NB4 (cell line): ENCODE results near the gene CRTAP.
"Not testable (repeated sequence)": the region's sequence is repeated elsewhere in the genome, so short reads cannot be mapped to it uniquely, and the experiment has no call there.

ENCODE experiments used
- CTCF ChIP-seq: IDR thresholded peaks from one replicate; pipeline ENCODE4 v1.5.1; 2012; ENCODE audit warnings: low read depth, low read length
- TF ChIP-seq, protein P1 (sequence below): IDR thresholded peaks from 2 replicates; pipeline ENCODE4 v1.6.1; 2011; ENCODE audit warnings: low read depth, low read length

DNA sequence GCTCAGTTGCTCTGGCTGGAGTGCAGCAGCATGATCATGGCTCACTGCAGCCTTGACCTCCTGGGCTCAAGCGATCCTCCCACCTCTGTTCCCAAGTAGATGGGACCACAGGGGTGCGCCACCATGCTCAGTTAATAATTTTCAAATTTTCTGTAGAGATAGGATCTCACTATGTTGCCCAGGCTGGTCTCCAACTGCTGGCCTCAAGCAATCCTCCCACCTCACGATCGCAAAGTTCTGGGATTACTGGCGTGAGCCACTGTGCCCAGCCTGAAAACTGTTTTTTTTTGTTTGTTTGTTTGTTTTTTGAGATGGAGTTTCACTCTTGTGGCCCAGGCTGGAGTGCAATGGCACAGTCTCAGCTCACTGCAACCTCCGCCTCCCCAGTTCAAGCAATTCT lies 34.0 kb upstream of the CRTAP start:
- TF ChIP-seq CTCF: not testable (repeated sequence)
- TF ChIP-seq, protein P1, sequence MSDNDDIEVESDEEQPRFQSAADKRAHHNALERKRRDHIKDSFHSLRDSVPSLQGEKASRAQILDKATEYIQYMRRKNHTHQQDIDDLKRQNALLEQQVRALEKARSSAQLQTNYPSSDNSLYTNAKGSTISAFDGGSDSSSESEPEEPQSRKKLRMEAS: not testable (repeated sequence)
